Fibroblast of the aortic adventitia (primary cell): ENCODE results near the gene RPL37A. TPM values are rescaled to one million over a fixed set of nuclear protein-coding genes. Genes with fewer than 3 reads are reported as not detected.
A peak's percentile ranks its signal among the peaks of the same experiment; 100 is the strongest.

ENCODE experiments used
- DNase-seq: peaks from one replicate; pipeline ENCODE4 v3.0.0-alpha.2; 2010; ENCODE audit warnings: low read depth
- H3K4me3 ChIP-seq: 2 replicates; pipeline ENCODE4 v1.5.1; 2011; ENCODE audit warnings: low read depth, mild to moderate bottlenecking, control low read depth, low read length, moderate library complexity
- total RNA-seq: library from RNA; depleted of rRNA; stranded (reverse); fragments of >200 nt; gene quantifications from 2 replicates; pipeline ENCODE4 v1.2.3, GENCODE V29; 2012; ENCODE audit warnings: low replicate concordance
- TF ChIP-seq, protein P1 (sequence below): IDR thresholded peaks from 2 replicates; pipeline ENCODE4 v1.5.1; 2011; ENCODE audit warnings: mild to moderate bottlenecking, low read length, control low read depth, inconsistent platforms; ENCODE audit not compliant: insufficient read depth

The RPL37A gene
- 1,513 and 2,231 TPM in 2 replicates for total RNA-seq

GRCh38 chr2:216498379-216499352, at the start of gene RPL37A:
Gene RPL37A (plus strand): TSS chr2:216498844. CDS start chr2:216498875, 31 bp downstream.
- TF ChIP-seq, protein P1, sequence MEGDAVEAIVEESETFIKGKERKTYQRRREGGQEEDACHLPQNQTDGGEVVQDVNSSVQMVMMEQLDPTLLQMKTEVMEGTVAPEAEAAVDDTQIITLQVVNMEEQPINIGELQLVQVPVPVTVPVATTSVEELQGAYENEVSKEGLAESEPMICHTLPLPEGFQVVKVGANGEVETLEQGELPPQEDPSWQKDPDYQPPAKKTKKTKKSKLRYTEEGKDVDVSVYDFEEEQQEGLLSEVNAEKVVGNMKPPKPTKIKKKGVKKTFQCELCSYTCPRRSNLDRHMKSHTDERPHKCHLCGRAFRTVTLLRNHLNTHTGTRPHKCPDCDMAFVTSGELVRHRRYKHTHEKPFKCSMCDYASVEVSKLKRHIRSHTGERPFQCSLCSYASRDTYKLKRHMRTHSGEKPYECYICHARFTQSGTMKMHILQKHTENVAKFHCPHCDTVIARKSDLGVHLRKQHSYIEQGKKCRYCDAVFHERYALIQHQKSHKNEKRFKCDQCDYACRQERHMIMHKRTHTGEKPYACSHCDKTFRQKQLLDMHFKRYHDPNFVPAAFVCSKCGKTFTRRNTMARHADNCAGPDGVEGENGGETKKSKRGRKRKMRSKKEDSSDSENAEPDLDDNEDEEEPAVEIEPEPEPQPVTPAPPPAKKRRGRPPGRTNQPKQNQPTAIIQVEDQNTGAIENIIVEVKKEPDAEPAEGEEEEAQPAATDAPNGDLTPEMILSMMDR = no peak
- H3K4me3 ChIP-seq = peak within 1 kb of the TSS; percentile 78
- peak; percentile 98 for DNase-seq

- TF ChIP-seq, protein P1 = no peak
- no peak overlapping the region for H3K4me3 ChIP-seq
- no peak for DNase-seq
Measured at GRCh38 chr2:216450346-216450745, 48.3 kb upstream of the RPL37A start.

DNA sequence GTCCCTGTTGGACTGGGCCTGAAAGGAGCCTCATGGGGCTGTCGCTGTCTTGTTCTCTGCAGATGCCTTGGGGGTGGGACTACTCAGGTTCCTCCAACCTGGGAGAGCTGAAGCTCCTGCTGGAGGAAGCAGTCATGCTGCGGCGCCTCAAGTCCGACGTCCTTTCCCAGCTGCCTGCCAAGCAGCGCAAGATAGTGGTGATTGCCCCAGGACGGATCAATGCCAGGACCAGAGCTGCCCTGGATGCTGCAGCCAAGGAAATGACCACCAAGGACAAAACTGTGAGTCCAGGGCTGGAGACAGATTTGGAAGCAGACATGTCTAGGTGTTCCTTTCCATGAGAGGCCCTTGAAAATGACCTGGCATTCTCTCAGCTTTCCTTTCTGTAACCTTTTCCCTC, 47.9 kb upstream of the RPL37A start:
- TF ChIP-seq, protein P1 = no peak
- H3K4me3 ChIP-seq = no peak overlapping the region
- no peak for DNase-seq

- TF ChIP-seq, protein P1 = no peak
Measured at GRCh38 chr2:216453955-216454614, 44.6 kb upstream of the RPL37A start.

GRCh38 chr2:216463148-216463547, 35.5 kb upstream of the RPL37A start:
- no peak for DNase-seq
- TF ChIP-seq, protein P1 = no peak
- H3K4me3 ChIP-seq = no peak overlapping the region

More at GRCh38 chr2:216453955-216454614, 44.6 kb upstream of the RPL37A start:
- DNase-seq = no peak
- no peak overlapping the region for H3K4me3 ChIP-seq

DNA sequence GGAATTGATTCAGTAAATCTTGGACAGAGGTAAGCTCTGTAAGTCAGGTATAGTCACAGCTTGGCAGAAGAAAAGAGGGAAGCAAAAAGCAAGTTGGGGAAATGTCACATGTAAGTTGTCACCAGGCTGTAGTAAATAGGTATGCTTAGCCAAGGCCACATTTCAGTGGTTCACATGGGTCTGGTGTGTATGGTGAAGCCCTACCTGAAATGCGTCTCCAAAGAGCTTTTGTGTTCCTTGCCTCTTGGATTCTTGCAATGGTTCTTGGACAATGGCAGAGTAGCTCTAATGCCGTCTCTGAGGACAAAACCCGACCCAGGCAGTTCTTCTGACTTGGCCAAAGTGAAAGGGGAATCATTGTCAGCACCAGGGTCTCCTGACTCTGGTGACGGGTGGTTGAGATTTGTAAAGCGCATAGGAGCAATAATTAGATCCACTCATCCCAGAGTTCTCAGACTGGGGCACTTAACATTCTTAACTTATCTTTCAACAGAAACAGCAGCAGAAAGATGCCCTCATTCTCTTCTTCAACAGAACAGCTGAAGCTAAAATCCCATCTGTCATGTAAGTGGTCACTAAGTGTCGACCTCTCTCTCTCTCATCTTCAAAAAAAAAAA, 34.4 kb upstream of the RPL37A start:
- TF ChIP-seq, protein P1 = no peak
- no peak for DNase-seq
- H3K4me3 ChIP-seq = no peak overlapping the region
